Measurements from ENCODE around the gene DAZAP1.

The DAZAP1 gene

DNA sequence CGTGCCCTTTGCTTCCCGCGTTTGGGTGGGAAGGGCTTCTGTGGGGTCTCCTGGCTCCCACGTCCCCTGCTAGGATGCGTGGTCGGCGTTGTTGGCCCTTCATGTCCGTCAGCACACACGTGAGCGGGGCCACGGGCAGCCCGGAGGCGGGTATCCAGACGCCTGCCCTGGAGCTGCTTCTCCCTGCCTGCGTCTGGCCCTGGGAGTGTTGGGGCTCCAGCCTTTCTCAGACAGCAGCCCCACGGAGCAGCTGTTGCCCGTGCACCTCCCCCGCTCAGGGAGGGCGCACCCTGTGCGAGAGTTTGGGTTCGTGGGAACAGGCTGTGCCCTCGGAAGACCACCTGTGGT lies 14.5 kb downstream of the DAZAP1 start:
- TF ChIP-seq CTCF (IDR thresholded peaks at IDR 0.05; ENCODE audit: low read depth, low read length) = no peak
- Histone ChIP-seq H3K27me3 (no peaks in the 10 kb centered on the region), H3K36me3 (peaks cover 88% of the 10 kb centered on the region), H3K9me3 (no peaks in the 10 kb centered on the region), H3K4me3 (ENCODE audit: low read depth, low read length) (no peak overlapping the region), H3K4me1 (no peaks in the 10 kb centered on the region; the same call in 1 of the 2 replicates)
- no peak for DNase-seq

- Histone ChIP-seq H3K4me1 (no peaks in the 10 kb centered on the region; the same call in 1 of the 2 replicates), H3K36me3 (peaks cover 89% of the 10 kb centered on the region), H3K4me3 (ENCODE audit: low read depth, low read length) (no peak overlapping the region), H3K27me3 (no peaks in the 10 kb centered on the region), H3K9me3 (no peaks in the 10 kb centered on the region)
- TF ChIP-seq CTCF (IDR thresholded peaks at IDR 0.05; ENCODE audit: low read depth, low read length) = no peak
- no peak for DNase-seq
These were observed 15.0 kb downstream of the DAZAP1 start for GRCh38 chr19:1422360-1422759.

- no peaks in the 10 kb centered on the region; the same call in 1 of the 2 replicates for H3K4me1 ChIP-seq
- no peaks in the 10 kb centered on the region for H3K9me3 ChIP-seq
- H3K27me3 ChIP-seq = no peaks in the 10 kb centered on the region
- DNase-seq = no peak
- no peak overlapping the region for H3K4me3 ChIP-seq (ENCODE audit: low read depth, low read length)
- peaks cover 89% of the 10 kb centered on the region for H3K36me3 ChIP-seq
- TF ChIP-seq CTCF (IDR thresholded peaks at IDR 0.05; ENCODE audit: low read depth, low read length) = no peak
These were observed 15.6 kb downstream of the DAZAP1 start for GRCh38 chr19:1422943-1423342.

DNA sequence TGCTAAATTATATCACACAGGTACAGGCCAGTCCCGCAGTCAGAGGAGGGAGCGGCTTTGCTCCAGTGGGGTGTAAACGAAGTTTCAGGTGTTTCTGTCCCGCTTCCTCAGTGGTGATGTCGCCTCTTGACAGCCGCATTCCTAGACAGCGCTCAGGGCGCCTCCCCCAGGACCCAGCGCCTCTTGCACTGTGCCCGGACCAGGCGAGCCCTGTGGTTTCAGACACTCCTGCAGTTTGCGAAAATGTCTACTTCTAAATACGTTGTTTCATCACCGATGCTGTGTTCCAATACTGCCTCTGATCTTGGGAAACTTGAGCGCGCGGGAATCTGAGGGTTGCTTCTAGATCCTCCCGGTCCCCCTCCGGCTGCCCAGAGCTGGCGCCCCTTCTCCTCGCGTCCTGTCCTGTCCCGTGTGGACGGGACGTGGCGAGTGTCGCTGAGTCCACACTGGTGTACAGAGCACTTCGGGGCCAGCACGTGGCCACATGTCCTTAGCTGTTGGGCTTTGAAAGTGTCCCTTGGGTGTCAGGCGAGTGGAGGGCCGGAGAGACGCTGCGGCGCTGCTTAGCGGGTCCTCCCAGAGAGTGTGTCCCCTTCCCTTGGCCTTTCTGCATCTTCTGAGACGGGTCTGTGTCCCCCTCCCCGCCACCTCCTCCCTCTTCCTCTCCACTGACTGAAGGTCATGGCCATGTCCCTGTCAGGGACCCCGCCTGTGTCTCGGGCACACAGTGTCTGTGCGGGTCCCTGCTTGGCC lies 16.2 kb downstream of the DAZAP1 start:
- H3K4me1 ChIP-seq = no peaks in the 10 kb centered on the region; the same call in 1 of the 2 replicates
- H3K27me3 ChIP-seq = no peaks in the 10 kb centered on the region
- peaks cover 89% of the 10 kb centered on the region for H3K36me3 ChIP-seq
- H3K9me3 ChIP-seq = no peaks in the 10 kb centered on the region
- TF ChIP-seq CTCF (IDR thresholded peaks at IDR 0.05; ENCODE audit: low read depth, low read length) = no peak
- no peak for DNase-seq
- no peak overlapping the region for H3K4me3 ChIP-seq (ENCODE audit: low read depth, low read length)

DNA sequence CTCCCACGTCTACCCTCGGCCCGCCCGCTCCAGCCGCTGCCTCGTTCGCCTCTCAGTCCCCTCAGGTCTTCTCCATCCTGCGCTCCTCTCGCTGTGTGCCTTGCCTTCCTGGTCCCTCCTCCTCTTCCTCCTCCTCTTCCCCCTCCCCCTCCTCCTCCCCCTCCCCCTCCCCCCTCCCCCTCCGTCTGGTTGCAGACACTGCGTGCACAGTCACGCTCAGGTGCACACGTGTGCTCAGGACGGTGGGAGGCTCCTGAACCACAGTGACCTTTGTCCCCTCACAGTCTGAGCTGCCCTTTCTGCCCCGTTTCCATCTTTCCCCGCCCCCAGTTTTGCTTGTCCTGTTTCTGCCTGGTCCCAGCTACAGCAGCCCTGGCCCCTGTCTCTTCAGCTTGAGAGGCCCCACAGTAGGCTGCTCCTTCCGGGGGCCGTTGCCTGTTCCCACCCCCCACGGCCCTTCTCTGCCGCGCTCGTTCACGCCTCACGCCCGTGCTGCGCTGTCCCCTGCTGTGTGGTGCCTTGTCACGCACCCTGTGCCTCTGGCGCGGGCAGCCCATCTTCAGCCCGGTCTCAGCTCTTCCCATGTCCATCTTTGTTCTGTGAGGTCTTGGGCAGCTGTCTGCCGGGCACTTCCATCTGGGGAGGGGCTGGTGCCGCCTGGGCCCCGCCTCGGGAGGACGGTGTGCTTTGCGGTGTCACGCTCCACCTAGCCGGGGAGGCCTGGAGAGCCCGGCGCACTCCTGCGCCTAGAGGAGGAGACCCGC lies 17.0 kb downstream of the DAZAP1 start:
- no peak for DNase-seq
- Histone ChIP-seq H3K4me3 (ENCODE audit: low read depth, low read length) (no peak overlapping the region), H3K36me3 (peaks cover 89% of the 10 kb centered on the region), H3K9me3 (no peaks in the 10 kb centered on the region), H3K4me1 (no peaks in the 10 kb centered on the region; the same call in 1 of the 2 replicates), H3K27me3 (no peaks in the 10 kb centered on the region)
- no peak for TF ChIP-seq CTCF (IDR thresholded peaks at IDR 0.05; ENCODE audit: low read depth, low read length)

Measured in BE2C (cell line).